ENCODE data around the gene PPP6R2. TPM values are rescaled to one million over a fixed set of nuclear protein-coding genes. Genes with fewer than 3 reads are reported as not detected.

The PPP6R2 gene
- total and polyA plus RNA-seq, 7 experiments from 2014 or later: 17.0 to 88.1 (median 63.9) TPM

GRCh38 chr22:50441428-50441993 lies 98.4 kb downstream of the PPP6R2 start:
- Mint-ChIP-seq H3K36me3 (peaks cover 0 to 3% (median 0%) of the 10 kb centered on the region in 5 donors), H3K27ac (peak overlapping the region in 4 of 9 donors; percentile 8 to 78 (median 43)), H3K27me3 (no peaks in the 10 kb centered on the region), H3K4me3 (no peak overlapping the region), H3K9me3 (no peaks in the 10 kb centered on the region), H3K4me1 (peaks cover 0 to 19% (median 14%) of the 10 kb centered on the region in 7 donors)
- Histone ChIP-seq H3K27ac (ENCODE audit: low read depth, low read length) (no peak overlapping the region), H3K9me3 (ENCODE audit: control insufficient read depth in 2 of 3, low read length in 3 of 3) (no peaks in the 10 kb centered on the region), H3K36me3 (ENCODE audit: control insufficient read depth in 2 of 3, insufficient read depth in 3 of 3, low read length in 3 of 3) (peaks cover 0 to 71% (median 19%) of the 10 kb centered on the region in 3 experiments), H3K4me1 (ENCODE audit: control insufficient read depth in 2 of 2, insufficient read depth in 2 of 2, low read length in 2 of 2) (peaks cover 9 to 17% of the 10 kb centered on the region in 2 donors), H3K4me3 (ENCODE audit: low read length) (no peak overlapping the region), H3K27me3 (ENCODE audit: control insufficient read depth in 2 of 2, insufficient read depth in 2 of 2, low read length in 2 of 2) (no peaks in the 10 kb centered on the region)
- intact Hi-C loops (cut with micrococcal nuclease): loop anchor here in 1 of 2 donors (10.0 kb wide), 1 partner anchor 53 kb away; no protein-coding TSS in a partner anchor
- CTCF ChIA-PET: no interaction called here
- ATAC-seq (no peak), DNase-seq (peak in 1 of 9 donors; percentile 8)
- POLR2A ChIA-PET: interaction anchor here (0.7 to 1.4 kb wide), 2 partner anchors 84 to 180 kb away, joined by 3 read pairs; partner anchors contain the start of gene SCO2

GRCh38 chr22:50443197-50443596 lies 100.1 kb downstream of the PPP6R2 start:
- peaks cover 9 to 17% of the 10 kb centered on the region in 2 donors for H3K4me1 ChIP-seq (ENCODE audit: control insufficient read depth in 2 of 2, insufficient read depth in 2 of 2, low read length in 2 of 2)
- H3K27ac ChIP-seq (ENCODE audit: low read depth, low read length): peak overlapping the region; percentile 7
- no peak for ATAC-seq

GRCh38 chr22:50443801-50444625 lies 100.9 kb downstream of the PPP6R2 start:
- Histone ChIP-seq H3K36me3 (ENCODE audit: control insufficient read depth in 2 of 3, insufficient read depth in 3 of 3, low read length in 3 of 3) (peaks cover 4 to 72% (median 22%) of the 10 kb centered on the region in 3 experiments), H3K27ac (ENCODE audit: low read depth, low read length) (no peak overlapping the region), H3K9me3 (ENCODE audit: control insufficient read depth in 2 of 3, low read length in 3 of 3) (no peaks in the 10 kb centered on the region), H3K27me3 (ENCODE audit: control insufficient read depth in 2 of 2, insufficient read depth in 2 of 2, low read length in 2 of 2) (no peaks in the 10 kb centered on the region), H3K4me3 (ENCODE audit: low read length) (no peak overlapping the region), H3K4me1 (ENCODE audit: control insufficient read depth in 2 of 2, insufficient read depth in 2 of 2, low read length in 2 of 2) (peaks cover 9 to 17% of the 10 kb centered on the region in 2 donors)
- no peak overlapping the region for H3K4me3 Mint-ChIP-seq
- peaks cover 0 to 21% (median 17%) of the 10 kb centered on the region in 7 donors for H3K4me1 Mint-ChIP-seq
- ATAC-seq (peak; percentile 14), DNase-seq (peak in 1 of 9 donors; percentile 5)
- peak overlapping the region in 8 of 9 donors; percentile 22 to 78 (median 52) for H3K27ac Mint-ChIP-seq
- intact Hi-C loops (cut with micrococcal nuclease): loop anchor here in 1 of 2 donors (2.0 to 10.0 kb wide), 2 partner anchors 27 to 51 kb away; no protein-coding TSS in a partner anchor
- H3K9me3 Mint-ChIP-seq: no peaks in the 10 kb centered on the region
- ChIA-PET CTCF (interaction anchor here (0.6 kb wide), 1 partner anchor 31 kb away, joined by 3 read pairs; no protein-coding TSS in a partner anchor), POLR2A (interaction anchor here (0.7 kb wide), 1 partner anchor 36 kb away, joined by 3 read pairs; no protein-coding TSS in a partner anchor)
- H3K27me3 Mint-ChIP-seq: no peaks in the 10 kb centered on the region
- peaks cover 0 to 6% (median 3%) of the 10 kb centered on the region in 5 donors for H3K36me3 Mint-ChIP-seq

More at GRCh38 chr22:50443197-50443596, 100.1 kb downstream of the PPP6R2 start:
- intact Hi-C loops (cut with micrococcal nuclease): loop anchor here in 1 of 2 donors (10.0 kb wide), 1 partner anchor 52 kb away; no protein-coding TSS in a partner anchor
- CTCF ChIA-PET: no interaction called here
- no peaks in the 10 kb centered on the region for H3K27me3 ChIP-seq (ENCODE audit: control insufficient read depth in 2 of 2, insufficient read depth in 2 of 2, low read length in 2 of 2)
- Mint-ChIP-seq H3K36me3 (peaks cover 0 to 3% (median 0%) of the 10 kb centered on the region in 5 donors), H3K9me3 (no peaks in the 10 kb centered on the region), H3K27me3 (no peaks in the 10 kb centered on the region), H3K4me1 (peaks cover 0 to 19% (median 17%) of the 10 kb centered on the region in 7 donors), H3K4me3 (peak overlapping the region in 2 of 10 donors; percentile 29 to 41), H3K27ac (peak overlapping the region; percentile 25 to 85 (median 60))
- H3K36me3 ChIP-seq (ENCODE audit: control insufficient read depth in 2 of 3, insufficient read depth in 3 of 3, low read length in 3 of 3): peaks cover under 1 to 72% (median 20%) of the 10 kb centered on the region in 3 experiments
- POLR2A ChIA-PET: interaction anchor here (0.7 kb wide), 1 partner anchor 37 kb away, joined by 3 read pairs; no protein-coding TSS in a partner anchor
- H3K4me3 ChIP-seq (ENCODE audit: low read length): no peak overlapping the region
- peak in 1 of 9 donors; percentile 7 for DNase-seq
- H3K9me3 ChIP-seq (ENCODE audit: control insufficient read depth in 2 of 3, low read length in 3 of 3): no peaks in the 10 kb centered on the region

GRCh38 chr22:50444663-50445062 lies 101.5 kb downstream of the PPP6R2 start:
- ATAC-seq: no peak
- no peaks in the 10 kb centered on the region for H3K9me3 Mint-ChIP-seq
- H3K27me3 ChIP-seq (ENCODE audit: control insufficient read depth in 2 of 2, insufficient read depth in 2 of 2, low read length in 2 of 2): no peaks in the 10 kb centered on the region
- peaks cover 4 to 72% (median 16%) of the 10 kb centered on the region in 3 experiments for H3K36me3 ChIP-seq (ENCODE audit: control insufficient read depth in 2 of 3, insufficient read depth in 3 of 3, low read length in 3 of 3)
- no peaks in the 10 kb centered on the region for H3K9me3 ChIP-seq (ENCODE audit: control insufficient read depth in 2 of 3, low read length in 3 of 3)
- peak overlapping the region in 8 of 9 donors; percentile 32 to 84 (median 68) for H3K27ac Mint-ChIP-seq
- peaks cover 0 to 8% (median 6%) of the 10 kb centered on the region in 5 donors for H3K36me3 Mint-ChIP-seq
- peak overlapping the region; percentile 55 for H3K27ac ChIP-seq (ENCODE audit: low read depth, low read length)
- CTCF ChIA-PET: interaction anchor here (0.6 kb wide), 1 partner anchor 35 kb away, joined by 5 read pairs; no protein-coding TSS in a partner anchor
- no peaks in the 10 kb centered on the region for H3K27me3 Mint-ChIP-seq
- H3K4me1 ChIP-seq (ENCODE audit: control insufficient read depth in 2 of 2, insufficient read depth in 2 of 2, low read length in 2 of 2): peaks cover 9 to 20% of the 10 kb centered on the region in 2 donors
- intact Hi-C loops (cut with micrococcal nuclease): loop anchor here in 1 of 2 donors (2.0 to 10.0 kb wide), 2 partner anchors 26 to 50 kb away; no protein-coding TSS in a partner anchor
- no peak for DNase-seq
- peak overlapping the region in 1 of 10 donors; percentile 69 for H3K4me3 Mint-ChIP-seq
- H3K4me1 Mint-ChIP-seq: peaks cover 0 to 25% (median 19%) of the 10 kb centered on the region in 7 donors
- POLR2A ChIA-PET: interaction anchor here (1.0 kb wide), 1 partner anchor 9 kb away, joined by 3 read pairs; no protein-coding TSS in a partner anchor
- no peak overlapping the region for H3K4me3 ChIP-seq (ENCODE audit: low read length)

GRCh38 chr22:50445071-50445879 lies 102.1 kb downstream of the PPP6R2 start:
- peak overlapping the region in 7 of 10 donors; percentile 7 to 69 (median 14) for H3K4me3 Mint-ChIP-seq
- CTCF ChIA-PET: interaction anchor here (0.6 kb wide), 1 partner anchor 34 kb away, joined by 5 read pairs; no protein-coding TSS in a partner anchor

More at GRCh38 chr22:50445071-50445879, 102.1 kb downstream of the PPP6R2 start:
- Mint-ChIP-seq H3K4me1 (peaks cover 0 to 28% (median 19%) of the 10 kb centered on the region in 7 donors), H3K27ac (peak overlapping the region; percentile 20 to 88 (median 71)), H3K27me3 (no peaks in the 10 kb centered on the region), H3K9me3 (peaks cover 0 to 2% (median 0%) of the 10 kb centered on the region in 11 donors), H3K36me3 (peaks cover 0 to 11% (median 6%) of the 10 kb centered on the region in 5 donors)
- Histone ChIP-seq H3K9me3 (ENCODE audit: control insufficient read depth in 2 of 3, low read length in 3 of 3) (no peaks in the 10 kb centered on the region), H3K27ac (ENCODE audit: low read depth, low read length) (peak overlapping the region; percentile 55), H3K27me3 (ENCODE audit: control insufficient read depth in 2 of 2, insufficient read depth in 2 of 2, low read length in 2 of 2) (no peaks in the 10 kb centered on the region), H3K4me3 (ENCODE audit: low read length) (no peak overlapping the region), H3K4me1 (ENCODE audit: control insufficient read depth in 2 of 2, insufficient read depth in 2 of 2, low read length in 2 of 2) (peaks cover 9 to 20% of the 10 kb centered on the region in 2 donors), H3K36me3 (ENCODE audit: control insufficient read depth in 2 of 3, insufficient read depth in 3 of 3, low read length in 3 of 3) (peaks cover 4 to 72% (median 10%) of the 10 kb centered on the region in 3 experiments)
- DNase-seq (peak in 6 of 9 donors; percentile 28 to 42 (median 32)), ATAC-seq (peak; percentile 43)
- intact Hi-C loops (cut with micrococcal nuclease): loop anchor here in 1 of 2 donors (2.0 to 10.0 kb wide), 2 partner anchors 26 to 50 kb away; no protein-coding TSS in a partner anchor
- POLR2A ChIA-PET: interaction anchor here (0.7 to 1.0 kb wide), 2 partner anchors 10 to 28 kb away, joined by 3 to 4 read pairs; no protein-coding TSS in a partner anchor

Data from naive thymus-derived CD4-positive, alpha-beta T cell (primary cell).